ENCODE data around the gene REPIN1.

DNA sequence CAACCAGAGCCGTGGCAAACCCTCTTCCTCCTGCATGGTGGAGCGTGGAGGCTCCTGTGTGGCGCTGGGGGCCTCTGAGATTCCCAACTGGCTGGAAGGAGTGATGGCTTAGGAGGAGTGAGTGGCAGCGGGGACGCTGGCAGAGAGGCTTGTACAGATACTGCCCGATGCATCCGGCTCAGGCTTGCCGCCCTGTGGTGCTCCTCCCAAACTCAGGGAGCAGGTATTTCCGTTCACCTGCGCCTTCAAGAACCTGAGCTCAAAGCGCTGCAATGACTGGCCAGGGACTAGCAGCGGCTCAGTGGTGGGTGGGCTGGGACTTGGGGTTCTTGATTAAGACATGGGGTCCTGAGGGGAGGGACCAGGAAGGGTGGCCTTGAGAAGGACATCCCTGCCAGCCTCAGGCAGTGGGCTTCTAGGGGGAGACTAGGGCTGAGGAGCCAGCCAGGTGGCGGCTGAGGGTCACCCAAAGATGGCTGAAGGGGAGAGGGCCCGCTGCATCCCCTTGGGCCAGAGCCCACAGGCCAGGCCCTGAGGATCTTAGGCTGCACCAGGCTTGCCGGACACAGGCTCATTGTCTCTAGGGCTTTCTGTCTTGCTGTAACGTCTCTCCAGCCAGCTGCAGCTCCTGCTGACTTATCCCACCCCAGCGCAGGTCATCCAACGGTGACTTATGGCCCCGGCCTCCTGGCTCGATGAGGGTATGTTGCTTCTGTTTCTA, 13.7 kb downstream of the REPIN1 start:
- TF ChIP-seq POLR2AphosphoS5 (IDR thresholded peaks at IDR 0.05; ENCODE audit: borderline replicate concordance, low read depth, low read length) (no peak), EZH2 (IDR thresholded peaks at IDR 0.05) (no peak)

Data from SK-N-MC (cell line).